ENCODE measurements around the gene ATRAID.
A peak's percentile ranks its signal among the peaks of the same experiment; 100 is the strongest.

ATRAID gene

GRCh38 chr2:27249891-27250651, 38.2 kb downstream of the ATRAID start:
- Histone ChIP-seq H3K27ac (replicated peaks) (no peak overlapping the region), H3K4me3 (replicated peaks; ENCODE audit: insufficient read depth, low read length) (no peak overlapping the region), H3K27me3 (ENCODE audit: insufficient read depth, poor library complexity, severe bottlenecking) (peaks cover 6% of the 10 kb centered on the region)
- TF ChIP-seq GABPA (IDR thresholded peaks at IDR 0.05; ENCODE audit: low read depth) (no peak), POLR2AphosphoS5 (IDR thresholded peaks at IDR 0.05; ENCODE audit: low read depth) (no peak), REST (IDR thresholded peaks at IDR 0.05; ENCODE audit: insufficient replicate concordance, low read depth) (no peak), SPI1 (IDR thresholded peaks at IDR 0.05; ENCODE audit: borderline replicate concordance, low read depth) (no peak)
- TF ChIP-seq, protein P1, sequence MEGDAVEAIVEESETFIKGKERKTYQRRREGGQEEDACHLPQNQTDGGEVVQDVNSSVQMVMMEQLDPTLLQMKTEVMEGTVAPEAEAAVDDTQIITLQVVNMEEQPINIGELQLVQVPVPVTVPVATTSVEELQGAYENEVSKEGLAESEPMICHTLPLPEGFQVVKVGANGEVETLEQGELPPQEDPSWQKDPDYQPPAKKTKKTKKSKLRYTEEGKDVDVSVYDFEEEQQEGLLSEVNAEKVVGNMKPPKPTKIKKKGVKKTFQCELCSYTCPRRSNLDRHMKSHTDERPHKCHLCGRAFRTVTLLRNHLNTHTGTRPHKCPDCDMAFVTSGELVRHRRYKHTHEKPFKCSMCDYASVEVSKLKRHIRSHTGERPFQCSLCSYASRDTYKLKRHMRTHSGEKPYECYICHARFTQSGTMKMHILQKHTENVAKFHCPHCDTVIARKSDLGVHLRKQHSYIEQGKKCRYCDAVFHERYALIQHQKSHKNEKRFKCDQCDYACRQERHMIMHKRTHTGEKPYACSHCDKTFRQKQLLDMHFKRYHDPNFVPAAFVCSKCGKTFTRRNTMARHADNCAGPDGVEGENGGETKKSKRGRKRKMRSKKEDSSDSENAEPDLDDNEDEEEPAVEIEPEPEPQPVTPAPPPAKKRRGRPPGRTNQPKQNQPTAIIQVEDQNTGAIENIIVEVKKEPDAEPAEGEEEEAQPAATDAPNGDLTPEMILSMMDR (IDR thresholded peaks at IDR 0.05; ENCODE audit: insufficient read depth, low read length): peak; percentile 66
- peak; percentile 38 to 68 for DNase-seq (ENCODE audit: low read depth in 1 of 2, low spot score in 1 of 2)

DNA sequence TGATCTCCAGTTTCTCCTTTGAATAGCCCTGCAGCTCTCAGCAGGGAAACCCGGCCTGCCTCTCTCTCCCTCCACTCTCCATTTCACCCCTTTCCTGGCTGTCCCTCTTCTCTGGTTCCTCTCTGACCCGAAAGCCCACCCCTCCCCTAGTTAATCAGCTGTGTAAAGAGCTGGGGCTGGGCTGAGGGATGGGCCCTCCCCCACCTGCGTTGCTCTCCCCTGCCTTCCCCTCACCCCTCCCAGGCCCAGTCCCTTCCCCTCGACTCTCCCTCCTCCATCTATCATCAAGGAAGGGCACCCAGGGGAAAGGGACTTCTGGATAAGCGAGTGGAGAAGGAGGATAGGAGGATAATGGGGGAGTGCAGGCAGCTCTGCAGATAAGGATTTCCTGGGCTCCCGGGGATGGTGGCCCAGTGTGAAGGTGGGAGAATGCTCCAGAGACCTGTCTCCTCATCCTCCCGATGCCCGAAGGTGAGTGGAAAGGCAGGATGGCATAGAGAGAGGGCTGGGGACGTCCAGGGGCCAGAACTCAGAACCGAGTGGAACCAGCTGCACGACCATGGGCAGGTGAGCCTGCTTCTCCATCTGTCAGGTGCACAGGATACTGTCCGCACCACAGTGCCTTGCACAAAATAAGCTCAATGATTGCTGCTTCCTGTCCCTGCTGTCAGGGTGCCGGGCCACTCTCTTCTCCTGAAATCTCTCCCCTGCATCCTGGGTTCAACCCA, 39.0 kb downstream of the ATRAID start:
- Histone ChIP-seq H3K27me3 (ENCODE audit: insufficient read depth, poor library complexity, severe bottlenecking) (peaks cover 9% of the 10 kb centered on the region), H3K4me3 (replicated peaks; ENCODE audit: insufficient read depth, low read length) (no peak overlapping the region), H3K27ac (replicated peaks) (no peak overlapping the region)
- no peak for TF ChIP-seq REST (IDR thresholded peaks at IDR 0.05; ENCODE audit: insufficient replicate concordance, low read depth)
- TF ChIP-seq POLR2AphosphoS5 (IDR thresholded peaks at IDR 0.05; ENCODE audit: low read depth): no peak
- TF ChIP-seq GABPA (IDR thresholded peaks at IDR 0.05; ENCODE audit: low read depth): no peak
- no peak for TF ChIP-seq SPI1 (IDR thresholded peaks at IDR 0.05; ENCODE audit: borderline replicate concordance, low read depth)
- TF ChIP-seq, protein P1 (IDR thresholded peaks at IDR 0.05; ENCODE audit: insufficient read depth, low read length): no peak
- no peak for DNase-seq (ENCODE audit: low read depth in 1 of 2, low spot score in 1 of 2)

- Histone ChIP-seq H3K4me3 (replicated peaks; ENCODE audit: insufficient read depth, low read length) (no peak overlapping the region), H3K27me3 (ENCODE audit: insufficient read depth, poor library complexity, severe bottlenecking) (peaks cover 13% of the 10 kb centered on the region), H3K27ac (replicated peaks) (no peak overlapping the region)
- DNase-seq (ENCODE audit: low read depth in 1 of 2, low spot score in 1 of 2): no peak
- TF ChIP-seq SPI1 (IDR thresholded peaks at IDR 0.05; ENCODE audit: borderline replicate concordance, low read depth) (no peak), POLR2AphosphoS5 (IDR thresholded peaks at IDR 0.05; ENCODE audit: low read depth) (no peak)
These were observed 39.9 kb downstream of the ATRAID start for GRCh38 chr2:27251766-27252165.

DNA sequence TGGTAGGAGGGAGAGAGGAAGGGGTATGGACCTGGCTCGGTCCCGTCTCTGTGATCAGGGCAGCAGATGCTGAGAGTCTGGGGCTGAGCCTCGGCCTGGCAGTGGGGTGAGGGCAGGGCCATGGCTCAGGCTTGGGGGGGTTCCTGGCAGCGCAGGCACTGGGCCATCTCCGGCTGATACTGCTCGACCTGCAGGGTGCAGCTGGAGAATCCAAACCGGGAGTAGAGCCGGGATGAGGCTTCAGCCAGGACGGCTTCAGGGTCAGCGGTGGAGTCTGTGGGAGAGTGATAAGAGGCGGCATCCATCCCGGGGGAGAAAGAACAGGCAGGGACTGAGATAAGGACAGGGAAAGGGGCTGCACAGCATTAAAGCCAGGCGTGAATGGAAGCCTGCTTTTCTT, 43.3 kb downstream of the ATRAID start:
- no peak overlapping the region for H3K27ac ChIP-seq (replicated peaks)
- TF ChIP-seq POLR2AphosphoS5 (IDR thresholded peaks at IDR 0.05; ENCODE audit: low read depth) (no peak), SPI1 (IDR thresholded peaks at IDR 0.05; ENCODE audit: borderline replicate concordance, low read depth) (no peak), GABPA (IDR thresholded peaks at IDR 0.05; ENCODE audit: low read depth) (no peak), REST (IDR thresholded peaks at IDR 0.05; ENCODE audit: insufficient replicate concordance, low read depth) (no peak)
- TF ChIP-seq, protein P1 (IDR thresholded peaks at IDR 0.05; ENCODE audit: insufficient read depth, low read length): no peak
- H3K27me3 ChIP-seq (ENCODE audit: insufficient read depth, poor library complexity, severe bottlenecking): peaks cover 16% of the 10 kb centered on the region
- DNase-seq (ENCODE audit: low read depth in 1 of 2, low spot score in 1 of 2): no peak
- H3K4me3 ChIP-seq (replicated peaks; ENCODE audit: insufficient read depth, low read length): no peak overlapping the region
